GM12801 (cell line): ENCODE results near the gene NTN1.

Experiments
- TF ChIP-seq, protein P1 (sequence below): IDR thresholded peaks from one replicate; pipeline ENCODE4 v1.5.1; 2011; ENCODE audit warnings: control low read depth; ENCODE audit not compliant: insufficient read length; ENCODE audit errors: extremely low read depth

The NTN1 gene

DNA sequence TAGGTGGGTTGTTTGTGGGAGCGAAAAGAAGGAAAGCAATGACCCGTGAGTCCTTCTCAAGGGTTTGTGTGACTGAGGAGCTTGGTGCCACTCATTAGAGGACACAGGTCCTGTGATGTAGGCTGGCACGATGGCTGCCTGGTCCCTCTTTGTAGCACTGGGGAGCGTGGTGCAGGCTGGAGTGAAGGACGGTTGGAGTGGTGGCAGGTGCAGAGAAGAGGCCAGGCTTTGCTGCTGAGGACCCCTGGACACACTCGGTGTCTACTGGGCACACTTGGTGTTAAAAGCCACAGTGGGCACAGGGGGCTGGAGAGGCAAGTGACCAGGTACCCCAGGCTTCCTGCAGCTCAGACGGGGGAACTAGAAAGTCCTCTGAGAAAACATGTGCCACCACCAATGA lies 106.0 kb downstream of the NTN1 start:
- TF ChIP-seq, protein P1, sequence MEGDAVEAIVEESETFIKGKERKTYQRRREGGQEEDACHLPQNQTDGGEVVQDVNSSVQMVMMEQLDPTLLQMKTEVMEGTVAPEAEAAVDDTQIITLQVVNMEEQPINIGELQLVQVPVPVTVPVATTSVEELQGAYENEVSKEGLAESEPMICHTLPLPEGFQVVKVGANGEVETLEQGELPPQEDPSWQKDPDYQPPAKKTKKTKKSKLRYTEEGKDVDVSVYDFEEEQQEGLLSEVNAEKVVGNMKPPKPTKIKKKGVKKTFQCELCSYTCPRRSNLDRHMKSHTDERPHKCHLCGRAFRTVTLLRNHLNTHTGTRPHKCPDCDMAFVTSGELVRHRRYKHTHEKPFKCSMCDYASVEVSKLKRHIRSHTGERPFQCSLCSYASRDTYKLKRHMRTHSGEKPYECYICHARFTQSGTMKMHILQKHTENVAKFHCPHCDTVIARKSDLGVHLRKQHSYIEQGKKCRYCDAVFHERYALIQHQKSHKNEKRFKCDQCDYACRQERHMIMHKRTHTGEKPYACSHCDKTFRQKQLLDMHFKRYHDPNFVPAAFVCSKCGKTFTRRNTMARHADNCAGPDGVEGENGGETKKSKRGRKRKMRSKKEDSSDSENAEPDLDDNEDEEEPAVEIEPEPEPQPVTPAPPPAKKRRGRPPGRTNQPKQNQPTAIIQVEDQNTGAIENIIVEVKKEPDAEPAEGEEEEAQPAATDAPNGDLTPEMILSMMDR, result no peak

DNA sequence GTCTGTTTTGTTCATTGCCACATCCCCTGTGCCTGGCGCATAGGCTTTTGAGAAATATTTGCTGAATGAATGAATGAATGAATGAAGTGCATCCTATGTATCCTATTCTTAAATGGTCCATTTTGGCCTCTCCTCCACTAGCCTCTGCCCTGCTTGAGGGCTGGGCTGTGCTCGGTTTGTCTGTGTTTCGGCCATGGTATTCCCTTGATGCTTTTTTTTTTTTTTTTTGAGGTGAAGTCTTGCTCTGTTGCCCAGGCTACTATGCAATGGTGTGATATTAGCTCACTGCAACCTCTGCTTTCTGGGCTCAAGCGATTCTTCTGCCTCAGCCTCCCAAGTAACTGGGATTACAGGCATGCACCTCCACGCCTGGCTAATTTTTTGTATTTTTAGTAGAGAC lies 110.1 kb downstream of the NTN1 start:
- TF ChIP-seq, protein P1, result no peak

- TF ChIP-seq, protein P1, result no peak
Observed at GRCh38 chr17:9132291-9132690, 111.0 kb downstream of the NTN1 start.

- TF ChIP-seq, protein P1, result no peak
Observed at GRCh38 chr17:9132944-9133610, 111.8 kb downstream of the NTN1 start.

GRCh38 chr17:9138161-9138717 lies 116.9 kb downstream of the NTN1 start:
- TF ChIP-seq, protein P1, result no peak

DNA sequence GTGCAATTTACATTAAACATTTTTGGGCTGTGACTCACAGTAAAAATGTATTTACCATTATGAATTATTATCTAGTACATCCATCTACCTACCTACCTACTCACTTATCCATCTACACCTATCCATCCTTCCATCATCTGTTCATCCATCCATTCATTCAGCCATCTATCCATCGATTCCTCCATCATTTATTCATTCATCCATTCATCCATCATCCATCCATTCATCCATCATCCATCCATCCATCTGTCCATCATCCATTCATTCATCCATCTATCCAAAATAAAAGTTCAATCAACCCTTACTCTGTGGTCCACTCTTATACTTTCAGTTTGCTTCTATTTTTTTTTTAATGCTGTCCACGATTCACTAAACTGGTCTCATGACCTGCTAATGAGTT lies 118.4 kb downstream of the NTN1 start:
- TF ChIP-seq, protein P1, result no peak

- TF ChIP-seq, protein P1, result no peak
Observed at GRCh38 chr17:9140550-9141424, 119.5 kb downstream of the NTN1 start.
